ENCODE results near the gene ZNF419.
A peak's percentile ranks its signal among the peaks of the same experiment; 100 is the strongest.
"Not testable (repeated sequence)": the region's sequence is repeated elsewhere in the genome, so short reads cannot be mapped to it uniquely, and the experiment has no call there.

Gene ZNF419
- 6.1 to 29.3 (median 12.2) reads per million in 3 experiments for total RNA-seq

DNA sequence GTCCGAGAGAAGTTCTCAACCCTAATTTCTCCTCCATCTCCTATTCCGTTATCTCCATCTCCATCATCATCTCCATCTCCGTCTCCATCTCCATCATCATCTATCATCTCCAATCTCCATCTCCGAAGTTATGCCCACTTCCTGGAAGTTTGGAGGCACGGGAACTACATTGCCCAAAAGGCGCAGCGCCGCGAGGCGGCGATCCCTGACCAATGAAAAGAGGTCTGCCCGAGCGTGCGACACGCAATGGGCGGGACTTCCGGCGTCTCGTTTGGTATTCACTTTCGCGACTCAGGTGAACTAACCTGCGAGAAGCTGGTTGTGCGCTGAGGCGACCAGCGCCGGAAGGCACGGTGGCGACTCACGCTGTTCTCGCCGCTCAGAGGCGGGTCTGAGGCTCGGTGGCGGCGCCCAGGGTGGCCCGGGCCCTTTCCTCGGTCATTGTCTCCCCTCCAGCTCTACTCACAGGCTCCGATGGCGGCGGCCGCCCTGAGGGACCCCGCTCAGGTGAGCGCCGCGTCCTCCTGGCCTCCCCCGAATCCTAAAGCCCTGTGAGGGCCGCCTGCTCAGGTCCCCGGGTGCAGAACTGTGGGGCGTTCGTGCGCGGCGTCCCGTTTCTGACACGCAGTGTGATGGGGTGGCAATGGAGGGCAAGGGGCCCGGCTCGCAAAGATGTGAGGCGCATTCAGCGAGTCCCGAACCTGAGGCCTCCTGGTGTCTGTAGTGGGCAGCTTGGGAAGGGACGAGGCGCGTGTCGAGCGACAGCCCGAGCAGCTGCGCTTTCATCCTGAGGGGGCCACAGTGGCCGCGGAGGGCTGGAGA is at the start of gene ZNF419:
Gene ZNF419 (plus strand): TSS at position 274 of the 822 bp plus-strand sequence. CDS start 201 bp downstream, at position 475.
- DNase-seq = peak; percentile 91

GRCh38 chr19:57437931-57438330 is 49.6 kb upstream of the ZNF419 start:
- DNase-seq = no peak

DNA sequence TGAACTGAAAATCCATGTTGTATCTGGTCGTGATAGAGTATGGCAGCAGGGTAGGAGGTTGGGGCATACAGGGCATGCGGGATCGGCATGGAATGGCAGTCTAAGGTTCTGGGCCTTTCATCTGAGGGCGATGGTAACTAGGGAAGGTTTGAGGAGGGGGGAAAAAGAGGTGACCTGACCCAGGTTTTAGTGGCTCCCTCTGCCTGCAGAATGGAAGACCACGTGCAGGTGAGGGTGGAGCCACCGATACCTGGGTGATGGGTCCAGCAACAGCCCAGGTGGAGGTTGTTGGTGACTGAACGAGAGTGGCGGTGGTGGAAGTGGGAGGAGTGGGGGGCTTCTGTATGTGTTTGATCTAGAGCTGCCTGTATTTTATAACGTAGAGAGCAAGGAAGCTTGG is 48.6 kb upstream of the ZNF419 start:
- no peak for DNase-seq

DNA sequence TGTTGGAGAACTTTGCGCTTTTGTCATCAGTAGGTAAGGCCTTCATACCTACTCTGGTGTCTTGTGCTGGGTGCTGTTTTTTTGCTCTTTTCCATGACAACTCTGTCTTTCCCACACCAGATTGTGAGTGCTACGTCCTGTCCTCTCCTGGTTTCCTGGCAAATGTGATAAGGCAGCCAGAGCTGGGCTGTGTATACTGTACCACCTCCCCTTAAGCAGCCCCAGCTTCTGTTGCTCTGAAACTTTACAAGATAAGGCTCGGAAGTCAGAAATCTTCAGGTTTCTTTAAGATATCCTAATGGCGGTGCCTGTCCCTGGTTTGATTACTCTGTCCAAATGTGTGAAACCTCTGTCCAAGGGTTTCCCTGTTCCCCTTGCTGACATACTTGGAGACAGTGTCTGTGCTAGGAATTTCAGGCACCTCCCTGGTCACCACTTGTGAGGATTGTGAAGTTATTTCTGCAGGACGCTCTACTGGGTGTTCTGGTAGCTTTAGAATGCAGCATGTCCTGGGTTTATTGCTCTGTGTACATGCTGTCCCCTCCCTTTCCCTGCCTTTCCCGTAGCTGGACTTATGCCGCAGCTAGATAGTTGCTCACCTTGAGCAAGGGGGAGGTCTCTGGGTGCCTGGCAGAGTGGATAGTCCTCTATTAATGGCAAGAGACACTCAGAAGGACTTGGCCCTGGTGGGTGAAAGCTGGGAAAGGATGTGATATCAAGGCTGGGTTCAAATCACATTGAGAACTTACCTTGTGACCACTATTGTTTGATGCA is 45.4 kb upstream of the ZNF419 start:
- no peak for DNase-seq

- DNase-seq = no peak
These were observed 44.3 kb upstream of the ZNF419 start for GRCh38 chr19:57443121-57443696.

- DNase-seq = no peak
These were observed 35.2 kb upstream of the ZNF419 start for GRCh38 chr19:57452307-57452706.

DNA sequence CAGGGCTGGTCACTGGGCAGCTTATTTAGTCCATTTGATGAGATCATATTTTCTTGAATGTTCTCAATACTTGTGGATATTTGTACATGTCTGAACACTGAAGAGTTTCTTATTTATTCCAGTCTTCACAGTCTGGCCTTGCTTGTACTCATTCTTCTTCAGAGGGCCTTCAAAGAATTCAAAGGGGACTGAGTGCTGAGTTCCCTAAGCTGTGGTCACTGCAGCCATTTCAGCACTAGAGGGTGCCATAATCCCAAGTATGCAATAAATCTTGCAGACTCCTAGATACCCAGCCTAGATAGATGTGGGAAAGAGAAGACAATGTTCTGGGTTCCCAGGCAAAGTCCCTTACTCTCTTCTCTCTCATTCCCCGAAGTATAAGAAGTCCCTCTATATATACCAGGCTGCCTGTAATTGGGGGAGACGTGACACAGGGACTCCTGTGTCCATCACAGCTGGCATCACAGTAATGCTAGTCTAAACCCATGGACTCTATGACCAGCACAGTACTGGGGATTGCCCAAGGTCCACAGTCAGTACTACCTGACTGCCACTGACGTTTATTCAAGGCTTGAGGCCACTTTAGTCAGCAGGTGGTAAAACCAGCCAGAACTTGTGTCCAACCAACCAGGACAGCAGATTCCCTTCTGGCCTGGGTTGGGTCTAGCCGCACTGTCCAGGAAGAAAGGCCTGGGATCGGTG is 21.7 kb upstream of the ZNF419 start:
- peak; percentile 17 for DNase-seq

GRCh38 chr19:57466489-57466888 is 21.1 kb upstream of the ZNF419 start:
- DNase-seq = no peak

- DNase-seq = no peak
These were observed 13.9 kb upstream of the ZNF419 start for GRCh38 chr19:57473646-57474045.

DNA sequence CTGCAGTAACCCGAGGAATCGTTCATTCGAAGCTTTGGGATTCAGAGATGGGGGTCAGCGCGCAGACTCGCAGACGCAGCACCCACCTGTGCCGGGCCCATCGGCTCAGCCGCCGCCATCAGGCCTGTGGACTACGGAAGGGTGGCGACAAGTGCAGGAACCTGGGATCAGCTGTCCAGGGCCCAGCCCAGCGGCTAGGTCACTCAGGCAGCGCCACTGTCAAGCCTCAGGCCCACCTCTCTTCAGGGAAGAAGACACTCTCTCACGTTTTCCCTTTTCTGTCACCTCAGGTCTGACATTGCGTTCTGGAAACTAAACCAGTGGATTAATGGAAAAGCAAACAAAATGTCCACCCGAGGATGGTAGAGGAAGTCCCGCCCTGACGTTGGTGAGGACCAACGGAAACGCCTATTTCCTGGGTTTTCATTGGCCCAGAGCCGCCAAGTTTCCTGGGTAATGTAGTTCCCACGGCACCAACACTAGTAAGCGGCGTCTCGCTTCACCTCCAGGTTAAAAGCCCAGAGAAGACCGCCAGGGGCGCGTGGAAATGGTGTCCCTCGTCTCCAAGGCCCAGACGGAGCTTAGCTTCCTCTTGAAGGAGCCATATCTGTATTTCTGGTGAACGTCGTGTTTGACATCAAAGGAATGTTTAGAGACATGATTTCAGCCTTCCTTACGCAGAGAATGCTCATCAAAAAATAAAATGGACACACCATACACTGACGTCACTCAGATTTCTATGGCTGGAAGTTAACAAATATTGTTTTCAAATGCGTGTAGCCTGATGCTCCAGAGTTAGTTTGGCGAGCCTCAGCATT is 10.2 kb upstream of the ZNF419 start, which contains the start of gene ZNF772:
Gene ZNF772 (minus strand): TSS at position 376 of the 818 bp plus-strand sequence. CDS start 257 bp downstream, at position 119.
- DNase-seq = peak; percentile 89

DNA sequence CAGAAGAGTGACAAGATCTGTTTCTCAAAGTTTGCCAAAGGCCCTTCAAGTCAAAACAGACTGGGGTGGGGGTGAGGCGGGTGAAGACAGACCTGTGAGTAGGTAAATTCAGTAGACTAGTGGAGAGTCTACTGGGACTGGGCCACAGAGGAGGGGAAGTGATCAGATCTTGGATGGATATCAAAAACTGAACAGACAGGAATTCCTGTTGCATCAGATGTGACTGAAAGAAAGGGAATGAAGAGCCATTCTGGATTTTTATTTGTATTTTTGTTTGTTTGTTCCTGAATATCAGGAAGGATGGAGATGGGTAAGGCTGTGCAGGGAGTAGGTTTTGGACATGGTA is 722 bp downstream of the ZNF419 start:
- DNase-seq = not testable (repeated sequence)

GRCh38 chr19:57499332-57499679 is 11.8 kb downstream of the ZNF419 start:
- DNase-seq = not testable (repeated sequence)

DNA sequence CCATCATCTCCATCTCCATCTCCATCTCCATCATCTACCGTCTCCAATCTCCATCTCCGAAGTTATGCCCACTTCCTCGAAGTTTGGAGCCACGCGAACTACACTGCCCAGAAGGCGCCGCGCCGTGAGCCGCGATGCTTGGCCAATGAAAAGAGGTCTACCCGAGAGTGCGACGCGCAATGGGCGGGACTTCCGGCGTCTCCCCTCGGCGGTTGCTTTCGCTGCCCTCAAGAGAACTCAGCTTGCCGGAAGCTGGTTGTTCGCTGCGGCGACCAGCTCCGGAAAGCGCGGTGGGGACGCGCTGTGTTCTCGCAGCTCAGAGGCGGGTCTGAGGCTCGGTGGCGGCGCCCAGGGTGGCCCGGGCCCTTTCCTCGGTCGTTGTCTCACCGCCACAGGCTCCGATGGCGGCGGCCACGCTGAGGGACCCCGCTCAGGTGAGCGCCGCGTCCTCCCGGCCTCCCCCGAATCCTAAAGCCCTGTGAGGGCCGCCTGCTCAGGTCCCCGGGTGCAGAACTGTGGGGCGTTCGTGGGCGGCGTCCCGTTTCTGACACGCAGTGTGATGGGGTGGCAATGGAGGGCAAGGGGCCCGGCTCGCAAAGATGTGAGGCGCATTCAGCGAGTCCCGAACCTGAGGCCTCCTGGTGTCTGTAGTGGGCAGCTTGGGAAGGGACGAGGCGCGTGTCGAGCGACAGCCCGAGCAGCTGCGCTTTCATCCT is 12.3 kb downstream of the ZNF419 start, which contains the start of gene ZNF773:
Gene ZNF773 (plus strand): TSS at position 259 of the 716 bp plus-strand sequence. CDS start 143 bp downstream, at position 402.
- peak; percentile 93 for DNase-seq

GRCh38 chr19:57500400-57500799 is 12.8 kb downstream of the ZNF419 start:
- not testable (repeated sequence) for DNase-seq

GRCh38 chr19:57506163-57506562 is 18.6 kb downstream of the ZNF419 start:
- DNase-seq = no peak

- DNase-seq = no peak
These were observed 23.9 kb downstream of the ZNF419 start for GRCh38 chr19:57511484-57511883.

GRCh38 chr19:57512845-57513244 is 25.3 kb downstream of the ZNF419 start:
- DNase-seq = no peak

DNA sequence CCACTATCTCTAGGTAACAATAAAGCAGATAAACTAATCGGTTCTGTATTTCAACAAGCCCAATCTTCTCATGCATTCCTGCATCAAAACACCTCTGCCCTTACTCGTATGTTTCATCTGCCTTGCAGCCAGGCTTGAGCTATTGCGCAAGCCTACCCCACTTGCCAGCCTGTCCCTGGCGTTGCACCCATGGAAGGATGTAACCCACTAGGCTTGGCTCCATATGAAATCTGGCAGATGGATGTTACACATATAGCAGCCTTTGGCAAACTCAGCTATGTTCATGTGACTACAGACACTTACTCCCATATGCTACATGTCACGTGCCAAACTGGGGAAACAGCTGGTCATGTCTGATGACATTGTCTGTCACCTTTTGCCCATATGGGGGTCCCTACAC is 27.7 kb downstream of the ZNF419 start:
- DNase-seq = no peak

DNA sequence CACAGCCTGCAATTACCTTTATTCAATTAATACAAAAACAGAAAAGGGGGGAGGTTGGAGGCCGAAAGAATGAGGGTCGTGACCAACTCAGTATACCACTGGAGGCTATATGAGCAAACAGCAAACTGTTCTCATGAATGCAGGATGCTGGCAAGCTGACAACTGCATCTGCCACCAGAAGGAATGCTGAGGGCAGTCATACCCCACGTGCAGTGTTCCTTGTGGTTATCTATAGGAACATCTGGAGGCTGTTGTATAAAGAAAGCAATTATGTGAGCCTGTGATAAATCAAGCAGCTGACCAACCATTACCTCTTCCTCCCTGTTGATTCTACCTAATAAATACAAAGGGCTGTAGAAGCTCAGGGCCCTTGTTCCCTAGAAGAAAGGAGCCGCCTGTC is 30.5 kb downstream of the ZNF419 start:
- DNase-seq = not testable (repeated sequence)

DNA sequence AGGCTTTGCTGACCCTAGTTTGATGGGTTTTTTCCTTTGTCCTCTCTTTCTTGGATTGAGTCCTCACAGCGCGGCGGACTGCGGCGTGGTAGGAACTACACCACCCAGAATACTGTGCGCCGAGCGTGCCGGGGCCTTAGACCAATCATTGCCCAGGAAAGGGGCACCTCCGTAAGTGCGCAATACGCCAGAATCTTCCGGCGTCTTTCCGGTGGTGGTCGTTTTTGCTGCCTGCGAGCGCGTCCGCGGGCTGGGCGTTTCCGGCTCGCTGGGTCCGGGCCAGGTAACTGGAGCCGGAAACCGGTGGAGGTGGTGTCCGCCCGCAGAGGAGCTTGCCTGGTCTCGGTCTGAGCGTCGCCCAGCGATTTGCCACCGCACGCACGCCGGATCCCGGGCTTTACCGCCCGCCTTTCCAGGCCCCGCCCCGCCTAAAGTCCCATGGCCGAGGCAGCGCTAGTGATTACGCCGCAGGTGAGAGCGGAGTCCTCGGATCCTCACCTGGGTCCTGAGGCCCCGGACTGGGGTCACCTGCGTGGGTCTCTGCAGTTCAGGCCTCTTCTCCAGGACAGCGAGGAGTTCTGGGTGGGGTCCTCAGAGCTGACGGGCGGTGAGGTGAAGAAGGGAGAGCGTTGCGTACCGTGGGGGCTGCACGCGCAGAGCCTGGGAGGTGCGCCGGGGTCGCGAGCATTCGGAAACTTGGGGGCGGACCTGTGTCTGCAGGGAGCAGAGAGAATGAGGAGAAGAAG is 39.8 kb downstream of the ZNF419 start, which contains the start of gene ZNF549:
Gene ZNF549 (plus strand): TSS at position 221 of the 746 bp plus-strand sequence. CDS start 218 bp downstream, at position 439.
- DNase-seq = peak; percentile 89

All from central memory CD4-positive, alpha-beta T cell (primary cell).